Thyroid gland (tissue), 4 donors: ENCODE measurements around the gene RGSL1. TPM values are rescaled to one million over a fixed set of nuclear protein-coding genes. Genes with fewer than 3 reads are reported as not detected.

ENCODE experiments used
- DNase-seq, 2 donors: peaks; one replicate each; pipeline ENCODE4 v3.0.0-alpha.2; 2019
- H3K27ac ChIP-seq, 3 donors: fragments of 200-600 bp; sonication (generic); 1 replicate in 2 of 3; 2 replicates in 1 of 3; pipeline ENCODE4 v1.5.1; 2016 to 2019; ENCODE audit warnings: mild to moderate bottlenecking in 1 of 3, moderate library complexity in 1 of 3
- H3K27me3 ChIP-seq: fragments of 200-600 bp; sonication (generic); one replicate; pipeline ENCODE4 v1.5.1; 2019
- H3K36me3 ChIP-seq, 2 donors: fragments of 200-600 bp; sonication (generic); one replicate each; pipeline ENCODE4 v1.5.1; 2016 to 2019
- H3K4me1 ChIP-seq, 2 donors: fragments of 200-600 bp; sonication (generic); one replicate each; pipeline ENCODE4 v1.5.1; 2017 to 2019
- H3K4me3 ChIP-seq, 3 donors: fragments of 200-600 bp; sonication (generic); replicated peaks in 1 of 3; 1 replicate in 2 of 3; 2 replicates in 1 of 3; pipeline ENCODE4 v1.5.1; 2016; ENCODE audit warnings: mild to moderate bottlenecking in 1 of 3
- H3K9me3 ChIP-seq: fragments of 200-600 bp; sonication (generic); one replicate; pipeline ENCODE4 v1.5.1; 2017
- CTCF ChIP-seq, 6 experiments: fragments of 200-600 bp in 3 of 6; fragments of 450-650 bp in 3 of 6; sonication (generic) in 3 of 6; IDR thresholded peaks; one replicate each; pipeline ENCODE4 v1.5.1; 2016 to 2019; ENCODE audit warnings: antibody characterized with exemption in 6 of 6, mild to moderate bottlenecking in 2 of 6, inconsistent platforms in 1 of 6, moderate library complexity in 1 of 6
- POLR2A ChIP-seq, 2 donors: fragments of 450-650 bp; IDR thresholded peaks; one replicate each; pipeline ENCODE4 v1.6.1; 2017; ENCODE audit warnings: antibody characterized with exemption in 2 of 2, mild to moderate bottlenecking in 2 of 2, moderate library complexity in 1 of 2
- WGBS, 2 donors: methylation state at CpG; one replicate each; pipeline ENCODE4 v1.1.5; 2017; 5-methylcytosine and 5-hydroxymethylcytosine counted together
- intact Hi-C: fragments of 100-400 bp; cut with DNase I; formaldehyde crosslinking; loops from one replicate; pipeline ENCODE4 v1.15.1; 2023
- total RNA-seq, 4 donors: library from RNA; depleted of rRNA; stranded (reverse); fragments of >200 nt; gene quantifications; one replicate each; pipeline ENCODE4 v1.2.3, GENCODE V29; 2016

Gene RGSL1
- total RNA-seq, 4 donors from 2014 or later, result 0.27 TPM; not detected in 3

- Histone ChIP-seq H3K27me3 (no peaks in the 10 kb centered on the region), H3K4me1 (peaks cover 28 to 45% of the 10 kb centered on the region in 2 donors), H3K27ac (peak overlapping the region in 2 of 3 donors; percentile 90 to 95), H3K4me3 (no peak overlapping the region), H3K9me3 (no peaks in the 10 kb centered on the region), H3K36me3 (peaks cover 18 to 29% of the 10 kb centered on the region in 2 donors)
- intact Hi-C loops, result loop anchor here (2.0 kb wide), 1 partner anchor 183 kb away; no protein-coding TSS in a partner anchor
- WGBS, 2 donors, result 85 to 86% methylated on average over 17 of the region's 17 CpGs
- no peak for TF ChIP-seq CTCF (IDR thresholded peaks at IDR 0.05)
- TF ChIP-seq POLR2A (IDR thresholded peaks at IDR 0.05), result no peak
- DNase-seq, result no peak
Observed at GRCh38 chr1:182600036-182600713, 150.2 kb downstream of the RGSL1 start.

- TF ChIP-seq POLR2A (IDR thresholded peaks at IDR 0.05) (no peak), CTCF (IDR thresholded peaks at IDR 0.05) (no peak)
- no peak for DNase-seq
- no peaks in the 10 kb centered on the region for H3K27me3 ChIP-seq
- H3K4me3 ChIP-seq, result peak overlapping the region in 1 of 3 donors; percentile 6
- 60 to 64% methylated on average over 5 of the region's 5 CpGs for WGBS, 2 donors
- peaks cover 18 to 29% of the 10 kb centered on the region in 2 donors for H3K36me3 ChIP-seq
- peak overlapping the region; percentile 86 to 95 (median 90) for H3K27ac ChIP-seq
- intact Hi-C loops, result loop anchor here (2.0 kb wide), 1 partner anchor 182 kb away; no protein-coding TSS in a partner anchor
- peaks cover 28 to 46% of the 10 kb centered on the region in 2 donors for H3K4me1 ChIP-seq
- H3K9me3 ChIP-seq, result no peaks in the 10 kb centered on the region
Observed at GRCh38 chr1:182600745-182601415, 150.9 kb downstream of the RGSL1 start.

GRCh38 chr1:182601416-182601786 is 151.5 kb downstream of the RGSL1 start:
- no peak for TF ChIP-seq POLR2A (IDR thresholded peaks at IDR 0.05)
- TF ChIP-seq CTCF (IDR thresholded peaks at IDR 0.05), result peak; percentile 63 to 98 (median 94)
- Histone ChIP-seq H3K9me3 (no peaks in the 10 kb centered on the region), H3K36me3 (peaks cover 18 to 29% of the 10 kb centered on the region in 2 donors), H3K27me3 (no peaks in the 10 kb centered on the region), H3K4me1 (peaks cover 28 to 51% of the 10 kb centered on the region in 2 donors), H3K4me3 (peak overlapping the region in 1 of 3 donors; percentile 88), H3K27ac (peak overlapping the region; percentile 86 to 95 (median 90))
- peak; percentile 83 to 84 for DNase-seq
- WGBS, 2 donors, result 15% methylated on average over 6 of the region's 6 CpGs
- intact Hi-C loops, result loop anchor here (2.0 kb wide), 1 partner anchor 181 kb away; no protein-coding TSS in a partner anchor

- peak overlapping the region in 1 of 3 donors; percentile 88 for H3K4me3 ChIP-seq
- 36 to 58% methylated on average over 4 of the region's 4 CpGs for WGBS, 2 donors
- H3K4me1 ChIP-seq, result peaks cover 28 to 54% of the 10 kb centered on the region in 2 donors
Observed at GRCh38 chr1:182601913-182602312, 152.0 kb downstream of the RGSL1 start.

More at GRCh38 chr1:182601913-182602312, 152.0 kb downstream of the RGSL1 start:
- intact Hi-C loops, result loop anchor here (2.0 kb wide), 1 partner anchor 181 kb away; no protein-coding TSS in a partner anchor
- peak in 1 of 2 donors; percentile 36 for DNase-seq
- TF ChIP-seq CTCF (IDR thresholded peaks at IDR 0.05), result no peak
- TF ChIP-seq POLR2A (IDR thresholded peaks at IDR 0.05), result no peak
- Histone ChIP-seq H3K36me3 (peaks cover 18 to 29% of the 10 kb centered on the region in 2 donors), H3K27ac (peak overlapping the region; percentile 86 to 95 (median 90)), H3K9me3 (no peaks in the 10 kb centered on the region), H3K27me3 (no peaks in the 10 kb centered on the region)
